IMR-90 (cell line): ENCODE measurements around the gene MS4A18. TPM values are rescaled to one million over a fixed set of nuclear protein-coding genes. Genes with fewer than 3 reads are reported as not detected.

Source experiments
- ATAC-seq: fragments of 200-7000 bp; cut with Tn5 transposase; 2 replicates; pipeline ENCODE4 v1.9.1; 2020; ENCODE audit warnings: low read depth, mild to moderate bottlenecking, moderate library complexity
- BruUV-seq: library from RNA; stranded (reverse); fragments of 400-500 nt; replicated peaks from 2 replicates; lab custom pipeline; 2021; lab: Mats Ljungman, UMichigan
- CTCF ChIA-PET: fragments of 300-600 bp; formaldehyde crosslinking; extraction: SDS; loops from one replicate; lab custom pipeline; 2021; ENCODE audit warnings: antibody characterized with exemption; lab: Yijun Ruan, JAX
- POLR2A ChIA-PET: fragments of 300-600 bp; sonication (Branson Sonifier 250); formaldehyde crosslinking; loops from one replicate; lab custom pipeline; 2022; ENCODE audit warnings: antibody characterized with exemption; ENCODE audit not compliant: unreplicated experiment; lab: Charles Lee
- DNase-seq: peaks from one replicate; pipeline ENCODE4 v3.0.0; 2013
- H2AFZ ChIP-seq: replicated peaks from 2 replicates; pipeline ENCODE3; 2013; ENCODE audit warnings: low read length, mild to moderate bottlenecking; ENCODE audit not compliant: poor library complexity
- H2AK5ac ChIP-seq: 2 replicates; pipeline ENCODE4 v1.6.1; 2013; ENCODE audit warnings: low read depth, low read length, inconsistent platforms
- H2AK9ac ChIP-seq: replicated peaks from 2 replicates; pipeline ENCODE3; 2013; ENCODE audit warnings: mild to moderate bottlenecking, low read depth, low read length, moderate library complexity; ENCODE audit not compliant: poor library complexity
- H2BK120ac ChIP-seq: 2 replicates; pipeline ENCODE4 v1.6.1; 2013; ENCODE audit warnings: low read depth, low read length, inconsistent platforms
- H2BK15ac ChIP-seq: 3 replicates; pipeline ENCODE4 v1.6.1; 2013; ENCODE audit warnings: low read depth, low read length, inconsistent platforms
- H2BK20ac ChIP-seq: 2 replicates; pipeline ENCODE4 v1.6.1; 2013; ENCODE audit warnings: low read depth, mild to moderate bottlenecking, inconsistent platforms, low read length, moderate library complexity
- H2BK5ac ChIP-seq: 2 replicates; pipeline ENCODE4 v1.6.1; 2013; ENCODE audit warnings: mild to moderate bottlenecking, low read depth, low read length, inconsistent platforms; ENCODE audit not compliant: poor library complexity, severe bottlenecking
- H3K14ac ChIP-seq: replicated peaks from 2 replicates; pipeline ENCODE4 v1.6.1; 2013; ENCODE audit warnings: low read depth, low read length, inconsistent platforms
- H3K18ac ChIP-seq: 2 replicates; pipeline ENCODE4 v1.6.1; 2013; ENCODE audit warnings: low read depth, low read length, control low read depth
- H3K23ac ChIP-seq: 2 replicates; pipeline ENCODE4 v1.6.1; 2013; ENCODE audit warnings: low read depth, low read length, inconsistent platforms
- H3K27ac ChIP-seq: 2 replicates; pipeline ENCODE4 v1.5.1; 2013; ENCODE audit warnings: mild to moderate bottlenecking, control low read depth, low read length; ENCODE audit not compliant: insufficient read depth
- H3K27me3 ChIP-seq: 2 replicates; pipeline ENCODE4 v1.6.1; 2013; ENCODE audit warnings: low read length; ENCODE audit not compliant: control insufficient read depth, insufficient read depth
- H3K36me3 ChIP-seq: 2 replicates; pipeline ENCODE4 v1.6.1; 2013; ENCODE audit warnings: low read length, mixed read lengths; ENCODE audit not compliant: control insufficient read depth, insufficient read depth
- H3K4ac ChIP-seq: 2 replicates; pipeline ENCODE4 v1.6.1; 2013; ENCODE audit warnings: low read depth, low read length, inconsistent platforms
- H3K4me1 ChIP-seq: 2 replicates; pipeline ENCODE4 v1.6.1; 2013; ENCODE audit warnings: low read length, mixed read lengths; ENCODE audit not compliant: control insufficient read depth, insufficient read depth
- H3K4me2 ChIP-seq: 2 replicates; pipeline ENCODE4 v1.6.1; 2013; ENCODE audit warnings: low read depth, mild to moderate bottlenecking, control low read depth, low read length, moderate library complexity
- H3K4me3 ChIP-seq: 2 replicates; pipeline ENCODE4 v1.5.1; 2013; ENCODE audit warnings: low read depth, mild to moderate bottlenecking, control low read depth, low read length, moderate library complexity; ENCODE audit not compliant: insufficient read depth
- H3K56ac ChIP-seq: 2 replicates; pipeline ENCODE4 v1.6.1; 2013; ENCODE audit warnings: low read length, inconsistent platforms; ENCODE audit not compliant: insufficient read depth; ENCODE audit errors: extremely low read depth
- H3K79me1 ChIP-seq, 2 experiments: 2 replicates each; pipeline ENCODE4 v1.6.1; 2013; ENCODE audit warnings: low read length in 2 of 2, inconsistent platforms in 1 of 2, low read depth in 1 of 2
- H3K9ac ChIP-seq: 2 replicates; pipeline ENCODE4 v1.6.1; 2013; ENCODE audit warnings: low read depth, low read length, control low read depth
- H3K9me1 ChIP-seq: 2 replicates; pipeline ENCODE4 v1.6.1; 2013; ENCODE audit warnings: low read length, inconsistent platforms; ENCODE audit not compliant: insufficient read depth
- H3K9me3 ChIP-seq: 2 replicates; pipeline ENCODE4 v1.6.1; 2013; ENCODE audit warnings: low read length; ENCODE audit not compliant: control insufficient read depth, insufficient read depth
- H4K20me1 ChIP-seq: 2 replicates; pipeline ENCODE4 v1.6.1; 2013; ENCODE audit warnings: low read length, inconsistent platforms; ENCODE audit not compliant: insufficient read depth
- H4K5ac ChIP-seq: 2 replicates; pipeline ENCODE4 v1.6.1; 2013; ENCODE audit warnings: mild to moderate bottlenecking, low read depth, low read length, control low read depth
- H4K8ac ChIP-seq, 2 experiments: 2 replicates each; pipeline ENCODE4 v1.6.1; 2013; ENCODE audit warnings: low read depth in 2 of 2, low read length in 2 of 2, control low read depth in 1 of 2, inconsistent platforms in 1 of 2
- H4K91ac ChIP-seq: 2 replicates; pipeline ENCODE4 v1.6.1; 2013; ENCODE audit warnings: low read depth, low read length, inconsistent platforms; ENCODE audit not compliant: insufficient read depth
- CEBPB ChIP-seq: IDR thresholded peaks from 2 replicates; pipeline ENCODE4 v1.6.1; 2012; ENCODE audit warnings: low read depth, low read length, improper control_type of control experiment
- CHD1 ChIP-seq: IDR thresholded peaks from 2 replicates; pipeline ENCODE4 v1.6.1; 2012; ENCODE audit warnings: low read depth, low read length, improper control_type of control experiment
- CTCF ChIP-seq: conservative IDR thresholded peaks from 2 replicates; pipeline ENCODE4 v1.5.1; 2012; ENCODE audit warnings: mild to moderate bottlenecking, low read depth, low read length, improper control_type of control experiment
- ELK1 ChIP-seq: fragments of 150-350 bp; IDR thresholded peaks from 2 replicates; pipeline ENCODE4 v1.6.1; 2016; ENCODE audit warnings: low read depth, mild to moderate bottlenecking, low read length, moderate library complexity, borderline replicate concordance
- FOS ChIP-seq: fragments of 150-350 bp; IDR thresholded peaks from 2 replicates; pipeline ENCODE4 v1.6.1; 2016; ENCODE audit warnings: low read depth, low read length
- MAFK ChIP-seq: IDR thresholded peaks from 2 replicates; pipeline ENCODE4 v1.6.1; 2012; ENCODE audit warnings: low read depth, low read length, improper control_type of control experiment
- MAZ ChIP-seq: IDR thresholded peaks from 2 replicates; pipeline ENCODE4 v1.6.1; 2012; ENCODE audit warnings: low read depth, mild to moderate bottlenecking, low read length, improper control_type of control experiment, moderate library complexity, borderline replicate concordance
- MXI1 ChIP-seq: IDR thresholded peaks from 2 replicates; pipeline ENCODE4 v1.6.1; 2012; ENCODE audit warnings: low read depth, mild to moderate bottlenecking, low read length, moderate library complexity, borderline replicate concordance
- NFE2L2 ChIP-seq: fragments of 150-350 bp; IDR thresholded peaks from 2 replicates; pipeline ENCODE4 v1.6.1; 2016; ENCODE audit warnings: low read depth, mild to moderate bottlenecking, low read length
- POLR2A ChIP-seq: IDR thresholded peaks from 2 replicates; pipeline ENCODE4 v1.6.1; 2012; ENCODE audit warnings: mild to moderate bottlenecking, low read depth, low read length
- RAD21 ChIP-seq: IDR thresholded peaks from 2 replicates; pipeline ENCODE4 v1.6.1; 2012; ENCODE audit warnings: low read length, improper control_type of control experiment
- RCOR1 ChIP-seq: IDR thresholded peaks from 2 replicates; pipeline ENCODE4 v1.6.1; 2012; ENCODE audit warnings: mild to moderate bottlenecking, low read length, improper control_type of control experiment; ENCODE audit not compliant: insufficient replicate concordance
- RFX5 ChIP-seq: IDR thresholded peaks from 2 replicates; pipeline ENCODE4 v1.8.0; 2012; ENCODE audit warnings: low read depth, mild to moderate bottlenecking, low read length, moderate library complexity
- SMC3 ChIP-seq: fragments of 150-350 bp; IDR thresholded peaks from 2 replicates; pipeline ENCODE4 v1.6.1; 2016; ENCODE audit warnings: low read depth, mild to moderate bottlenecking, antibody characterized with exemption, low read length, moderate library complexity
- WGBS, 2 experiments: methylation state at CpG; one replicate each; pipeline versions ENCODE4 v1.1.5 to v1.1.7; 2013; ENCODE audit warnings: missing lambda C conversion rate in 2 of 2; ENCODE audit not compliant: insufficient read length in 1 of 2; ENCODE audit errors: extremely low coverage in 2 of 2; 5-methylcytosine and 5-hydroxymethylcytosine counted together
- dilution Hi-C: fragments of 300-500 bp; cut with HindIII; formaldehyde crosslinking; loops from one replicate; pipeline ENCODE4 v1.14.3; 2018; ENCODE audit warnings: low sequenced_read_pairs; ENCODE audit not compliant: unreplicated experiment
- in situ Hi-C: fragments of 300-500 bp; cut with MboI; formaldehyde crosslinking; loops from 3 replicates; pipeline ENCODE4 v1.14.3; 2019; ENCODE audit warnings: low sequenced_read_pairs, inconsistent platforms, mixed read lengths
- intact Hi-C: fragments of 100-400 bp; cut with micrococcal nuclease; formaldehyde crosslinking; loops from 2 replicates; pipeline ENCODE4 v1.10.0; 2022
- polyA plus RNA-seq, 3 experiments: library from polyadenylated mRNA; depleted of rRNA; stranded (reverse); fragments of >200 nt; gene quantifications; 2 replicates each; pipeline ENCODE4 v1.2.3, GENCODE V29; 2012; ENCODE audit warnings: low replicate concordance in 1 of 3
- total RNA-seq: library from RNA; depleted of rRNA; stranded (reverse); fragments of >200 nt; gene quantifications from 2 replicates; pipeline ENCODE4 v1.2.3, GENCODE V29; 2012

MS4A18 gene
- total and polyA plus RNA-seq, 2 of the 4 experiments (the other 2 are of a cell fraction), result not detected

GRCh38 chr11:60699936-60700335 is 24.6 kb upstream of the MS4A18 start:
- ChIA-PET POLR2A (no interaction called here), CTCF (no interaction called here)
- intact Hi-C loops (no loop called here), in situ Hi-C loops (no loop called here), dilution Hi-C loops (no loop called here)
- ATAC-seq (no peak), DNase-seq (no peak)
- no CpG with 5 or more reads among the region's 5 CpGs for WGBS, 2 experiments
- Histone ChIP-seq H3K4ac (no peak overlapping the region), H3K23ac (no peak overlapping the region), H4K8ac (no peak overlapping the region), H3K4me3 (no peak overlapping the region), H4K5ac (no peak overlapping the region), H2AK9ac (no peak overlapping the region), H3K14ac (no peak overlapping the region), H4K91ac (no peak overlapping the region), H3K36me3 (no peaks in the 10 kb centered on the region), H3K56ac (no peak overlapping the region), H3K27me3 (no peaks in the 10 kb centered on the region), H2AK5ac (no peak overlapping the region), H3K79me1 (no peaks in the 10 kb centered on the region), H3K4me1 (no peaks in the 10 kb centered on the region), H2BK20ac (no peak overlapping the region), H3K18ac (no peak overlapping the region), H3K27ac (no peak overlapping the region), H4K20me1 (no peaks in the 10 kb centered on the region), H3K9ac (no peak overlapping the region), H2BK15ac (no peak overlapping the region), H2BK120ac (no peak overlapping the region), H2BK5ac (no peak overlapping the region), H2AFZ (no peak overlapping the region), H3K9me1 (no peaks in the 10 kb centered on the region), H3K9me3 (no peaks in the 10 kb centered on the region), H3K4me2 (no peak overlapping the region)
- TF ChIP-seq RFX5, result no peak
- no peak for TF ChIP-seq FOS
- no peak for TF ChIP-seq RAD21
- no peak for TF ChIP-seq MXI1
- no peak for TF ChIP-seq POLR2A
- no peak for TF ChIP-seq MAFK
- TF ChIP-seq RCOR1, result no peak
- TF ChIP-seq CTCF, result no peak
- TF ChIP-seq MAZ, result no peak
- TF ChIP-seq ELK1, result no peak
- TF ChIP-seq SMC3, result no peak
- no peak for TF ChIP-seq CHD1
- no peak for TF ChIP-seq CEBPB
- no peak for TF ChIP-seq NFE2L2
- BruUV-seq, result no TSS peak
